T-helper 9 cell (primary cell): Measurements from ENCODE around the gene SEH1L.
"Not testable (repeated sequence)": the region's sequence is repeated elsewhere in the genome, so short reads cannot be mapped to it uniquely, and the experiment has no call there.

ENCODE experiments used
- DNase-seq: peaks from one replicate; pipeline ENCODE4 v3.0.0-alpha.2; 2020

Gene SEH1L

DNA sequence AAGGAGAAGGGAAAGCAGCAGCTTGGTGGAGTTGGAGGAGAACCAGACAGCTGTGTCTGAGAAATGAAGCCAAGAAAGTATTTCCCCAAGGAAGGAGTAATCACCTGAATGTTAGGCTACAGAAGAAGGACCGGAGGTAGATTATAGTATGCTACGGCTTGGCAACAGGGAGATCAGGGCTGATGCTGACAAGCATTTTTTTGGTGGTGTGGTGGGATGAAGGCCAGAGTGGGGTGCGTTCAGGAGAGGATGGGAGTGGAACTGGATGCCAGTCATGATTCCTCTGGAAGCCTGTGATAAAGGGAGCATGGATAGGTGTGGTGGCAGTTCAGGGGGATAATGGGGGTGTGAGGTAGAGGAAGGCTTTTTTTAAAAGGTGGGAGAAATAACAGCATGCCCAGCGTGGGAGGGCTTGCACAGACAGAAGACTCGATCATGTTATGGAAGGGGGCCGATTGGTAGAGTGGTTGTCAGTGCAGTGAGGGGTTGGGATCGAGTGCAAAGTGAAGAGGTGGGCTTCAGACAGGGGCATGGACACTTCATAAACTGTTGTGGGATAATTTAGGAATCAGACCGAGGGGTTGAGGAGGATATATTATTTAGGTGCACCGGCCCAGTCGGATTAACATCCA lies 49.0 kb downstream of the SEH1L start:
- DNase-seq = no peak

DNA sequence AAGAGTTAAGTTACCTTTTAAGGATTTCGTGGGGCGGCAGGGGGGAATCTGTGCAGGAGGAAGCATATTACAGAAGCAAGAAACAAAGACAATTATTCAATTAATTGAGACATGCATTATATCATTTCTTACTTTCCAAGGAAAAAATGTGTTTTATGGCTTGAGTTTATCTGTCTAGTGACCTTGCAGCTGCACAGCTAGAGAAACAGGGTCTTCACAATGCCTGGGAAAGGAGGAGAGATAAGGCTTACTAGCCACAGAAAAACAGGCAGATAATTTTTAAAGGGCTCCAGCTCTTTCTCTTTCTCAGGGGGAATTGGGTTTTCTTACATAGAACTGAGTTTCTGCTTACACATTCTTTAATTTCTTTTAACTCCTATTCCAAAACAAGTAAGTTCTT lies 49.5 kb downstream of the SEH1L start:
- DNase-seq = not testable (repeated sequence)

DNA sequence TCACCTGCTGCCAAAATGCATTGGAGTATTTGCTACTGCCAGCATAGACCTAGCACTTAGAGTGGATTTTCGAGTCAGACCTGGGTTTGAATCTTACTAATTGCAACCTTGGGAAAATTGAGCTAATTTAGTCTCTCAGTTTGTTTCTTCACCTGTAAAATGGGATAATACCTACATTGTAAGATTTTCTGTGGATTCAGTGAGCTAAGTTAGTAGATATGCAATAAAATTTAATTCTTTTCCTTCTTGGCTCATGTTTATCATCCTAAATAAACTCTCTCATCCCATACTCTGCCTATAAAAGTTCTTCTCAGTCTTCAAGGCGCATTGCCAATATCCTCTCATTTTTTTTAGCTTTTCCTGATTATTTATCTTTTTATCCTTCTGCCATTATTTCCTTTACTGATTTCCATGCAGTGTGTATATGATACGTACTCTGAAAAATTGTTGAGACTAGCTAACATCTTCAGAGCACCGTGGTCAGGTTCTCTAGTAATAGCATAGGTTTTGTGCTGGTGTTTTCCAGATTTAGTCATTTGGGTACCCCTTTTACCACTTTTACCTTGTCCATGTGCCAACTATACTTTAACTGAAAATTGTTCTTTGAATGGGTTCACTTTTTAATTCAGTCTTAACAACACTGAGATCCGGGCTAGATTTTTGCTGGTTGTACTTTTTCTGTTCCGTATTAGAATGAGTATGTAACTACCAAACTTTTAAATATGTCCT lies 50.7 kb downstream of the SEH1L start:
- DNase-seq = no peak

DNA sequence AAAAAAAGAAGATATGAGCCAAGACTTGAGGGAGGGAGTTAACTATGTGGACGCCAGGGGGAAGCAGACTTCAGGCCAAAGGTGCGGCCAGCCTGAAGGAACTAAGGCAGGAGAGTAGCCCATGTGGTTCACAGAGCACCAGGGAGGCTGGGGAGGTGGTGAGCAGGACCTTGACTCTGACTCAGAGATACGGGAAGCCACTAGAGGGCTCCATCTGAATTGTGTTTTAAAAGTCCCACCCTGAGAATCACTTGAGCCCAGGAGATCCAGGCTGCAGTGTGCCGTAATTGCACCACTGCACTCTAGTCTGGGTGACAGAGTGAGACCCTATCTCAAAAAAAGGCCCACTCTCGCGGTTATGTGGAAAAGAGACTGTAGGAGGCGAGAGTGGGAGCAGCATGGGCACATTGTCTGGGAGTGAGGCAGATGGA lies 55.7 kb downstream of the SEH1L start:
- DNase-seq = no peak

DNA sequence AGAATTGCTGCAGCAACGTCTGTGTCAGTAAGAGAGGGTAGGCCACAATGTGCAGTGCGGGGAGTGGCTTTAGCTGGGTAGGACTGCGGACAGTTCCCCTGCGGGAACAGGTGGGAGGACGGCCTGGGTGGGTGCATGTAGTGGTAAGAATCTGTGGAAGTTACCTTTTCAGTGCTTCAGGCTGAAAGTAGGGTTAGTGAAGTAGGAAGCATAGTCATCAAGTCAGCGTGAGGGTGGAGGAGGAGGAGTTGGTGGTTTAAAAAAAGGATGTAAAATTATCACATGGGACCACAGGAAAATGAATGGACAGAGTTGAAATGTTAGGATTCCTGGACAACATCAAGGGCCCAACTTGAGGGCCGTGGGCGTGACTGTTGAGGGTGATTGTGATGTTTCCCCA lies 56.6 kb downstream of the SEH1L start:
- no peak for DNase-seq

DNA sequence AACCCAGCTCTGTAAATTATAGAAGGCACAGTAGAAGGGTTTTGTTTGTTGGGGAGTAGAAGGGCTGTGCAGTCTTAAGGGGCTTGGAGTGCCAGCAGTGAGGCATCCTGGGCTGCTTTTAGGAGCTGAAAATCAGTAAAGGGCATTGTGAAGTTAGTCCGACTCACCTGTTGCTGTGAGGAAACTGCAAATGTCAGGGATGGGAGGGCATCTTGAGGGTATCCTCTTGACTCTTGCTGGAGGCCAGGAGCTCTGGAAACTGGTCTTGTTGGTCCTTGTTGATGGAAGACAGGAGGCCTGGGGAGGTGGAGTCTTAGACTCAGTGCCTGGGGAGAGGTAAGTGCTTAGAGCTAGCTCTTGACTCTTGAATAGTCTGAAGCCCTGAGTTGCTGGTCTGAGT lies 57.5 kb downstream of the SEH1L start:
- DNase-seq = no peak

DNA sequence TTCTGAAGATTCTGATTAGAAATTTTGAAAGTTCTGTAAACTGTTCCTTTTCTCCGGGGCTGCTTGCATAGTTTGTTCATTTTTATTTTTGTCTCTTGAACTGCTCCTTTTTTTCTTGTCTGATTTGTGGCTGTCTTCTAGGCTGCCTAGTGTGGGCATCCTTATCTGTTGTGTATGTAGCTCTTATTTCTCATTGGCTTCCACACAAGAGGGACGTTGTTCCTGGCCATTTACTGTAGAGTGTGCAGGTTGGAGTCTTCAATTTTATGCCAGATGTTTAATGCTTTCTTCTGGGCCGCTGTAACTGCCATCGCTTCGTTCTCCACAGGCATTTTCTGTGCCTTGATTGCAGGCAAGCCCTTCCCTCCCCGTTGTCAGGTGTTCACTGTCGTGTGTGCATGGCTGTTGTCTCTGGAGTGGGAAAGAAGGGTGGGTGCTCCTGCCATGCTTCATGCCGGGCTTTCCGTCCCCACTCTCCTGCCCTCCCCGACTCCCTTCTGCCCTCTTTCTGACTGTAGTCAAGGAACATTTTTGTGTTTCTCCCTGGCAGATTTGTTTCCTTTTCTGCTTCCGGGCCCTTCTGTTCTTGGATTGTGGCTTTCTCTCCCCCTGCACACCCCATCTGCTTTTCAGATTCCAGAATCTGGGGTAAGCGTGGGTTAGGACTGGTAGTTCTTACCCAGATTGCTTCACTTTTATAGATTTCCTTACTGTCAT lies 58.9 kb downstream of the SEH1L start:
- DNase-seq = no peak

DNA sequence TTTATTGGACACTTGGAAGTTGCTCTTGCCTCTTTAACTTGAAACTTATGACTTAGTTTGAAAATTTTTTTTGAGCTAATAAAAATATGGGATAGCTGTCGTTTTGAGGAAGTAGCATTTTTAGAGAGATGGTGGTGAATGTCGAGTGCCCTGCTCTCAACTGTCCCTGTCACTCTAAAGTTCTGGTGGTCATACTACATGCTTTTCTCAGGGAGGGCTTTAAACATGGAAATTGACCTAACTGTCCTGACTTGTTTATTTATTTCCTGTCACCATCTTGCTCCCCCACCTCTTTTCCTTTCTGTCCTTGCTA lies 59.4 kb downstream of the SEH1L start:
- no peak for DNase-seq

DNA sequence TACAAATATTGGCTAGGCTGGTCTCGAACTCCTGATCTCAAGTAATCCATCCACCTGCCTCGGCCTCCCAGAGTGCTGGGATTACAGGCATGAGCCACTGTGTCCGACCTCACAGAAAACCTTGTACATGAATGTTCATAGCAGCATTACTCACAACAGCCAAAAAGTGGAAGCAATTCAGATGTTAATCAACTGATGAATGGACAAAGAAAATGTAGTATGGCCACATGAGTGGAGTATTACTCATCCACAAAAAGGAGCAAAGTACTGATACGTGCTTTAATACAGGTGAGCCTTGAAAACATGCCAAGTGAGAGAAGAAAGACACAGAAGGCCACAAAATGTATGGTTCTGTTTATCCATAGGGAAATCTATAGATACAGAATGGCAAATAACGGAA lies 63.9 kb downstream of the SEH1L start:
- no peak for DNase-seq

DNA sequence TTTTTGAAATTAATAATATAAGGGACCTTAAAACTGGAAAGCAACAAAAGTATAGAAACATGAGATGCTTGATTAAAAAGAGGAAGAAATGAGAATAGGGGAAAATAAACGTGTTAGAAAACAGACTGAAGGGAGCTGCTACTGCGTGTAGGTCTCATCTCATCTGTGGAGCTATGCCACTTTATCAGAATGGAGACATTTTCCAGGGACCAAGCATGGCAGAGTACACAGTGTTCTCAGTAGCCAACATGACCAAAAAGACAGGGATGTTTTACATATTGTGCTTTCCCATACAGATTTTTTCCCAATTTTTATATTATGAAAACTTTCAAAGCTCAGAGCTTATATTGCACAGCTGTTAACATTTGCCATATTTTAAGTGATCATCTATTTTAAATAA lies 66.4 kb downstream of the SEH1L start:
- DNase-seq = no peak

DNA sequence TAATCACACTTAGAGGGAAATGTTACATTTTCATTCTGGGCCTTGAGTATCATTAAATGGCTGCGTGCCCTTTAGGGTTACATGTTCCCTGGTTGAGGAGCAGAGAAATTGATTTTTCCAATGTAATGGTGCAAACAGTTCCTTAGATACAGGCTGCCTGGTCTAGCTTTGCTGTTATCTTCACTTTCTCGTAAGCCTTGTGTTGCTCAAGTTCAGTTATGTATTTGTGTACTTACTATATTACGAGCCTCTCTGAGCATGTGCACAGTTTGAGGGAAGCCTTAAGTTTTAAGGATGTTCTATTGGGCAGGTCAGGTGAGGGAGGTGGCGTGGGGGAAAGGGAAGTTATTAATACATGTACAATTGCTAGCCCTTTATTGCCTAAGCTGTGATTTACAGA lies 67.0 kb downstream of the SEH1L start:
- no peak for DNase-seq

DNA sequence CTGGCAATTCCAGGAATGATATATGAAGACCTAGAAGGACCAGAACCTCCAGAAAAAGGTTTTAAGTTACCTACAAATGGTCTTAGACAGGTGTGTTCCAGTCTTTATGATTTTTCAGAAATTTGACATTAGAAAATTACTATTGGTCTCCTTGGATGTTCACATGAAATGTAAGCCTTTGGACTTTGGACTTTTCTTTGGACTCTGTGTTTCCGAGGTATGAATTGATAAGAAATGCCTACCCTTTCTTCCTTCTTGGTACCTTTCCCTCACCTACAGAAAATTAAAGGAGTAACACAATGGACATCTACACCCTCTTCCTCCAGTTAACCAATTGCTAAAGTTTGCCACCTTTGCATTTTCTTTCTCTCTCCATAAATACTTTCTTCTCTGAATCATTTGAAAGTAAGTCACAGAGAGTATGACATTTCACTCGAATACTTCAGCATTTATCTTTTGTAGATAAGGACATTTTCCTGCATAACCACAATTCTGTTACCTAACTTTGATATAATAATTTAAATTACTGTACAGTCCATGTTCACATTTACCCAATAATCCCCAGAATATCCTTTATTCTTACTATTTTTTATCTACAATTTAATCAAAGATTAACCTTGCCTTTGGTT lies 69.5 kb downstream of the SEH1L start:
- no peak for DNase-seq

DNA sequence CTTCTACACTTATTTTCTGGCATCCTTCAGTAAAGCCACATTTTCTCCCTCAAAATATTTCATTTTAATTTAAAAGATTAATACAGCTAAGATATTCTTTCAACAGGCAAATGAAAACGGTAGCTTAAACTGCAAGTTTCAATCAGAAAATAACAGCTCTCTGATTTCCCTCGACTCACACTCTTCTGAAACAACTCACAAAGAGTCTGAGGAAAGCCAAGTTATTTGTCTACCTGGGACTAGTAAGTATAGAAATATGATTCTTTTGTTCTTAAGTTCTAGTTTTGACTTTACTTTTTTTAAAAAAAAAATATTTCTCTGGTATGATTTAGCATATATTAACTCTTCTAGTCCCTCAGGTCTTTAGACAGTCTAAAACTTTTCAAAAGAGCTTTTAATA lies 70.6 kb downstream of the SEH1L start:
- no peak for DNase-seq

DNA sequence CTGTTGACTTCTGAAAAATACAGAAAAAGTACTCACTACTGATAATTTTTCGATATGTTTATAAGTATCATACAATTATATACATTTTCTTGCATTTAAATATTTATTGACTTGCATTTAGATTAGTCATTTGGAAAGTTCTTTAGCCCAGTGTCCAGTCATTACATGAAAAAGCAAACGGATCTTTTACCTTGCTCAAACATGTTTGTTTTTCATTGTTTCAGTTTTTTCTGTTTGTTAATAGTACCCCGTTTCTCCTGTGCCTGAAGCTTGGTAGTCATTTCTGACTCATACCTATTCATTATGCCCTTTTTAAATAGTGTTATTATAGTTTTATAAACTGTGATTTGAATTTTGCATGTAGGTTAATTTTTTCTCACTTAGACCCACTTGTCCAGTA lies 71.5 kb downstream of the SEH1L start:
- DNase-seq = no peak

DNA sequence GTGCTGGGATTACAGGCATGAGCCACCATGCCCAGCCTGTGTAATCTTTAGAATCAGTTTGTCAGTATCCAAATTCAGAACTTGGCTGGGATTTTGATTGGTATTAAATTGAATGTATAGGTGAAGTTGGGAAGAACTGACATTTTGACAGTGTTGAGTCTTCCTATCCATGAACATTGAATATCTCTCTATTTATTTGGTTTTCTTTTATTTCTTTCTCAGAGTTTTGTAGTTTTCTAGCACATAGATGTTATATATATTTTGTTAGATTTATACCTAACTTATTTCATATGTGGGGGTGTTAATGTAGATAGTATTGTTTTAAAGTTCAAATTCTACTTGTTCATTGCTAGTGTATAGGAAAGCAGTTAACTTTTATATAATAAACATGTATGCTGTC lies 74.8 kb downstream of the SEH1L start:
- DNase-seq = no peak

DNA sequence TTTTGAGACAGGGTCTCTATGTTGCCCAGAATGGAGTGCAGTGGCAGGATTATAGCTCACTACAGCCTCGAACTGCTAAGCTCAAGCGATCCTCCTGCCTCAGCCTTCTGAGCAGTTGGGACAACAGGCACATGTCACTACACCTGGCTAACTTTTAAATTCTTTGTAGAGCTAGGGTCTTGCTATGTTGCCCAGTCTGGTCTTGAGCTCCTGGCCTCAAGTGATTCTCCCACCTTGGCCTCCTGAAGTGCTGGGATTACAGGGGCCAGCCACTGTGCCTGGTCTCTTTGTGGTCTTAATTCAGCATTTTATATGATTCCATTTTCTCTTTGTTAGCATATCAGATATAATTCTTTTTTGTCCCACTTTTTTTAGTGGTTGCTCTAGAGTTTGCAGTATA lies 77.4 kb downstream of the SEH1L start:
- DNase-seq = no peak

DNA sequence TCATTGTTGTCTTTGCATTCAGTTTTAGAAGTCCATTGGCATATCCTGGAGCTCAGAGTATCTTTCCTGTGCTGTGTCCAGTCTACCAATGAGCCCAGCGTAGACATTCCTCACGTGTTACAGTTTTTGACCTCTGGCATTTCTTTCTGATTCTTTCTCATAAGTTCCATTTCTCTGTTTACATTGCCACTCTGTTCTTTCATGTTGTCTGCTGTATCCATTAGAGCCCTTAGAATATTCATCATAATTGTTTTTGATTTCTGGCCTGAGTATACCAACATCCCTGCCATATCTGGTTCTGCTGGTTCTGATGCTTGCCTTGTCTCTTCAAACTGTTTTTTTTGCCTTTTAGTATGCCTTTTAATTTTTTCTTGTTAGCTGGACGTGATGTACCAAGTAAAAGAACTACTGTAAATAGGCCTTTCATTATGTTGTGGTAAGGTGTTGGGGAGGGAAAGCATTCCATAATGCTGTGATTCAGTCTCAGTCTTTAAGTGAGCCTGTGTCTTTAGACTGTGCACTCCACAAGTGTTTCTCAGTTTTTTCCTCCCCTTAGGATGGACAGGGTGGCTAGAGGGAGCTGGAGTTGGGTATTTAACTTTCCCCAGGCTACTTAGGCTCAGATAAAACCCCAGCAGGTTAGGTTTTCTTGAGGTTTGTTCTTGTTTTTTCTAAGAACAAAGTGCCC lies 78.9 kb downstream of the SEH1L start:
- DNase-seq = no peak

DNA sequence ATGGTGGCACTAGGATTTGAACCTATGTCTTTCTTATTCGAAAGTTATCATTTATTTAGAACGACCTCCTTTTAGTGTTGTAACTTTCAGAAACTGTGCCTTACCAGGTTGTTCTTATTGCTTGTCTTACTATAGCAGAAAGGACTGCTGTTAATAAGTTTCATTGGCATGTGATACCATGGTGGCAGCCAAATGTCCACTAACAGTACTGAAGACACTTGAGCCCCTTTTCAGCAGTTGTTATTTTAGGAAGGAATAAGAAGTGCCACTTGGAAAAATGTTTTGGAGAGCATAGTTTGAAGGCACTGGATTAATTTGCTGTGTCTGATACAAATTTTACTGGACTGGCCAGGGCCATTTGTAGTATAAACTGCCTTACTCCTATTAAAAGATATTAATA lies 81.1 kb downstream of the SEH1L start:
- no peak for DNase-seq

DNA sequence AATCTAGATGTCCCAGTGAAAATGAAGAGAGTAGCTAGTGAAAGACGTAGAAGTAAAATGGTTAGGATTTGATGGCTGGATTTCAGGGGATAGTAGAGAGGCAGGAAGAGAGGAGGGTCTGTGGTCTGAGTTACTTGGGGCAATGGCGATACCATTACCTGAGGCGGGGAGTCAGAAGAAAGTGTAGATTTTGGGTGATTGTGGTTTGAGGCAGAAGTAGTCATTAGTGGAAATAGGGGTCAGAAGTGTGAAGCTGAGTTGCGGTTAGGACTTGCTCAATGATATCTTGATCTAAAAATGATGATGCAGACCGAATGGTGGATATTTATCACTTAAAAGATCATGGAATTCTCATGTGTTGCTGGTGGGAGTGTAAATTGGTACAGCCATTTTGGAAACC lies 84.4 kb downstream of the SEH1L start:
- no peak for DNase-seq

DNA sequence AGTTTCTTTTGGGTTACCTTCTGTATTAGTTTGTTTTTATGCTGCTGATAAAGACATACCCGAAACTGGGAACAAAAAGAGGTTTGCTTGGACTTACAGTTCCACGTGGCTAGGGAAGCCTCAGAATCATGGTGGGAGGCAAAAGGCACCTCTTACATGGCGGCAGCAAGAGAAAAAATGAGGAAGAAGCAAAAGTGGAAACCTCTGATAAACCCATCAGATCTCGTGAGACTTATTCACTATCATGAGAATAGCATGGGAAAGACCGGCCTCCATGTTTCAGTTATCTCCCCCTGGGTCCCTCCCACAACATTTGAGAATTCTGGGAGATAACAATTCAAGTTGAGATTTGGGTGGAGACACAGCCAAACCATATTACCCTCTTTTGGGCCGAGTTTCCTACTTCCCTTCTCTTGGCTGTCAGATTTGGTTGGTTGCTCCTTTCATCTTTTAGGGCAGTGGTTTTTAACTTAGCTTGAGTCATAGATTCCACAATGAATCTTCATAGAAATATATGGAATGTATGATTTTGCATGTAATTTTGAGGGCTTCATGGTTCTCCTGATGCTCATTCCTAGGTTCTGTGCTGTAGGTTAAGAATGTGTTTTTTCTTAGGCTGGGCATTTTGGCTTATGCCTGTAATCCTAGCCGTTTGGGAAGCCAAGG lies 87.6 kb downstream of the SEH1L start:
- no peak for DNase-seq

DNA sequence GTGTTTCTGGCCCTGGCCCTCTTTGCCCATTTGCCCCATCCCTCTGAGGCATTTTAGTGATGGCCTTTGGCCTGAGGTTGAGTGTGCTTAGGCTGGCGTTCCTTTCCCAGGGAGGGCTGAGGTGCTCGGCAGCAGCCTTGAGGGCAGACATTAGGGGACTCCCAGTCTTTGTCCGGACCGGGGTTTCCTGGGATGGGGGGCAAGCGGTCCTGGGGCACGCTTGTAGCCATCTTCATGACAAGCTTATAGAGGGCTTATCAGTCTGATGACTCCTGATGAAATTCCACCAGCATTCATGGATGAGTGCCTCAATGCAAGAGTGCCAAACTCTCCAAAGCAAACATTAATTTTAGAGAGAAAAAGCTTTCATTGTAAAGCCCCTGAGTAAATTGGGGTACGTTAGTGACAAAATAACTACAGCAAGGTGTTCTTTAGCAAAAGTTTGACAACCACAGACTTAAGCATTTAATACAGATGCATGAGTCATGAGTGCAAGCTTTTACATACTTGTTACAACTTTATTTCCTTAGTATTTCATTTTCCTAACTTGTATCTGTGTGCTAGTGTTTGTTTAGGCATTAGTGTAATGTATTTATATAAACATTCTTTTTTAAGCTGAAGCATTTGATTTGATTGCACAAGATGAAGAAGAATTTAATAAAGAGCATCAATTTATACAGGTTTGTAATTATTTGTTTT lies 89.0 kb downstream of the SEH1L start:
- no peak for DNase-seq
